SH-SY5Y (cell line): ENCODE results near the gene ZNF835.

Experiments used
- GATA2 ChIP-seq: IDR thresholded peaks from 2 replicates; pipeline ENCODE4 v1.6.1; 2011; ENCODE audit warnings: mild to moderate bottlenecking, low read depth, low read length
- GATA3 ChIP-seq: IDR thresholded peaks from 2 replicates; pipeline ENCODE4 v1.6.1; 2011; ENCODE audit warnings: low read depth, mild to moderate bottlenecking, low read length, moderate library complexity

DNA sequence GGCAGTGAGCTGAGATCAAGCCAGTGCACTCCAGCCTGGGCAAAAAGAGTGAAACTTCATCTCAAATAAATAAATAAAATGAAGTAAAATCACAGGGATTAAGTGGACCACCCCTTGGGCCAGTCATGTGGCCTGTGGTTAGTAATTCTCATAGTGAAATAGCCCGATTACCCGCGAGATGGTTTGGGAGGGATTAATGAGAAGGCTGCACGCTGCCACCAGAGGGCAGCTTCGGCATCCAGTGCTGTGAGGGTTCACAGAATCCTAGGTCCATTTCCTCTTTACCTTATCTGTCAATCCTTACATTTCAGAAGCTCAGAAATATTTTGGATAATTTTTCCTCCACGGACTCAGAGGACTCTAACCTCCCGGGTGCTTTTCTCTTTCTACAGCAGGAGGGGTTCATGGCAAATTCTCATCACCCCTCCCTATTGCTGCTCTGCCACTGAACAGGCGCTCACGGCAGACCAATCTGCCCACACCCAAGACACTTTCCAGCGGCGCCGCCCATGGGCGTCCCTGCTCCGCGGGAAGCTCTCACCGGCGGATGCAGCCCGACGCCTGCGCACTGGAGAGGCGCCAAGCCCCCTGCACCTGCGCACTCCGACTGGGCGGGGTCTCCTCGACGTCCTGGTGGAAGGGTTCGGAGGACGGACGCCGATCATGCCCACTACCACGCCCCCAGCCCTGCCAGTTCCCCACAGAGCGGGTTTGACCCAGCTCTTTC, 11.0 kb downstream of the ZNF835 start:
- no peak for TF ChIP-seq GATA2
- no peak for TF ChIP-seq GATA3
